OCI-LY7 (cell line): ENCODE results near the gene MRPS25. TPM values are rescaled to one million over a fixed set of nuclear protein-coding genes. Genes with fewer than 3 reads are reported as not detected.
A peak's percentile ranks its signal among the peaks of the same experiment; 100 is the strongest.

Experiments
- BruUV-seq: library from RNA; stranded (reverse); fragments of 400-500 nt; replicated peaks from 2 replicates; lab custom pipeline; 2021; lab: Mats Ljungman, UMichigan
- CTCF ChIA-PET: fragments of 300-600 bp; sonication (Branson Sonifier 250); formaldehyde crosslinking; loops from one replicate; lab custom pipeline; 2022; ENCODE audit warnings: antibody characterized with exemption; ENCODE audit not compliant: unreplicated experiment; lab: Charles Lee
- POLR2A ChIA-PET: fragments of 300-600 bp; sonication (Branson Sonifier 250); formaldehyde crosslinking; loops from one replicate; lab custom pipeline; 2022; ENCODE audit warnings: antibody characterized with exemption; lab: Charles Lee
- DNase-seq: peaks from one replicate; pipeline ENCODE4 v3.0.0-alpha.2; 2015; ENCODE audit warnings: low spot score
- H2AFZ ChIP-seq: fragments of 200-600 bp; sonication (generic), shearing (Covaris generic); 2 replicates; pipeline ENCODE4 v1.6.1; 2014; ENCODE audit warnings: mild to moderate bottlenecking, antibody characterized with exemption, low read length, moderate library complexity
- H3K27ac ChIP-seq: fragments of 200-600 bp; sonication (generic); 2 replicates; pipeline ENCODE4 v1.5.1; 2014; ENCODE audit warnings: mixed run types, low read depth, mild to moderate bottlenecking, moderate library complexity, low read length, inconsistent platforms; ENCODE audit not compliant: poor library complexity, severe bottlenecking
- H3K36me3 ChIP-seq: fragments of 200-600 bp; sonication (generic); 2 replicates; pipeline ENCODE4 v1.6.1; 2014; ENCODE audit warnings: mild to moderate bottlenecking, antibody characterized with exemption, low read length, moderate library complexity, mixed read lengths; ENCODE audit not compliant: insufficient read depth
- H3K4me1 ChIP-seq: fragments of 200-600 bp; sonication (generic); 2 replicates; pipeline ENCODE4 v1.5.1; 2014; ENCODE audit warnings: mild to moderate bottlenecking, low read length; ENCODE audit not compliant: insufficient read depth, poor library complexity, severe bottlenecking
- H3K4me2 ChIP-seq: fragments of 200-600 bp; sonication (generic); 2 replicates; pipeline ENCODE4 v1.6.1; 2014; ENCODE audit warnings: mild to moderate bottlenecking, low read length
- H3K4me3 ChIP-seq: fragments of 200-600 bp; sonication (generic); 2 replicates; pipeline ENCODE4 v1.5.1; 2014; ENCODE audit warnings: mild to moderate bottlenecking, low read depth, low read length; ENCODE audit not compliant: poor library complexity, severe bottlenecking
- H3K79me2 ChIP-seq: fragments of 200-600 bp; sonication (generic); 2 replicates; pipeline ENCODE4 v1.6.1; 2016; ENCODE audit warnings: low read depth, mild to moderate bottlenecking, low read length, moderate library complexity, mixed read lengths; ENCODE audit not compliant: insufficient read depth
- H3K9me2 ChIP-seq: fragments of 200-600 bp; sonication (generic); 2 replicates; pipeline ENCODE4 v1.6.1; 2016; ENCODE audit warnings: mild to moderate bottlenecking, low read length, mixed read lengths; ENCODE audit not compliant: insufficient read depth
- H3K9me3 ChIP-seq: fragments of 200-600 bp; sonication (generic); 2 replicates; pipeline ENCODE4 v1.6.1; 2014; ENCODE audit warnings: mild to moderate bottlenecking, mixed run types, low read length, mixed read lengths
- H4K20me1 ChIP-seq: fragments of 200-600 bp; sonication (generic); 2 replicates; pipeline ENCODE4 v1.6.1; 2014; ENCODE audit warnings: mild to moderate bottlenecking, antibody characterized with exemption, low read length, moderate library complexity, mixed read lengths; ENCODE audit not compliant: insufficient read depth
- EZH2phosphoT487 ChIP-seq: fragments of 200-600 bp; sonication (generic); IDR thresholded peaks from 2 replicates; pipeline ENCODE4 v1.6.1; 2018; ENCODE audit warnings: low read depth, borderline replicate concordance, mild to moderate bottlenecking, mixed run types, antibody characterized with exemption, low read length, moderate library complexity, mixed read lengths
- intact Hi-C: fragments of 100-400 bp; cut with micrococcal nuclease; formaldehyde crosslinking; loops from one replicate; pipeline ENCODE4 v1.10.0; 2022; ENCODE audit not compliant: unreplicated experiment
- total RNA-seq, 2 experiments: library from RNA; depleted of rRNA in 1 of 2; stranded (reverse); fragments of >200 nt in 1 of 2; shearing (Covaris generic) in 1 of 2; gene quantifications; 2 replicates each; pipeline ENCODE4 v1.2.3, GENCODE V29; 2014 to 2022
- TF ChIP-seq, protein P1 (sequence below): fragments of 200-600 bp; sonication (generic); conservative IDR thresholded peaks from 2 replicates; pipeline ENCODE4 v1.5.1; 2014; ENCODE audit warnings: mild to moderate bottlenecking, antibody characterized with exemption, low read length, moderate library complexity, mixed read lengths

MRPS25 gene
- total RNA-seq, 2 experiments from 2014 or later, result 53.6 to 129 TPM

DNA sequence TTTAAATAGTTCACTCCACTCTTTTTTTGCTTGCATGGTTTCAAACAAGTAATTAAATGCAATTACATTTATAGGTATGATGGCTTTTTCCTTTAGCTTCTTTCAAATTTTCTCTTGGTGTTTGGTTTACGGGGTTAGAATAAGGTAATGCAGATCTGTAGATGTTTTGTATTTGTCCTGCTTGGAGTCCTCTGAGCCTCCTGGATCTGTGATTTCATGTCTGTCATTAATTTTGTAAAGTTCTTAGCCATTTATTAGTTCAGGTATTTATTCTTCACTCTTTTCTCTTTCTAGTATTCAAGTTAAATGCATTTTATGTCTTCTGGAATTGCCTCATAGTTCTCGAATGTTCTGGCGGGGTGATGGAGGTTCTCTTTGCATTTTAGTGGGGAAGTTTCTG, 1.4 kb upstream of the MRPS25 start:
- ChIA-PET POLR2A (interaction anchor here (0.6 kb wide), 1 partner anchor 1754 kb away, joined by 3 read pairs; no protein-coding TSS in a partner anchor), CTCF (no interaction called here)
- H3K36me3 ChIP-seq, result peaks cover 32% of the 10 kb centered on the region
- H3K4me3 ChIP-seq, result no peak overlapping the region
- no TSS peak for BruUV-seq
- H3K27ac ChIP-seq, result no peak overlapping the region
- no peak overlapping the region for H2AFZ ChIP-seq
- no peak for TF ChIP-seq EZH2phosphoT487
- TF ChIP-seq, protein P1, sequence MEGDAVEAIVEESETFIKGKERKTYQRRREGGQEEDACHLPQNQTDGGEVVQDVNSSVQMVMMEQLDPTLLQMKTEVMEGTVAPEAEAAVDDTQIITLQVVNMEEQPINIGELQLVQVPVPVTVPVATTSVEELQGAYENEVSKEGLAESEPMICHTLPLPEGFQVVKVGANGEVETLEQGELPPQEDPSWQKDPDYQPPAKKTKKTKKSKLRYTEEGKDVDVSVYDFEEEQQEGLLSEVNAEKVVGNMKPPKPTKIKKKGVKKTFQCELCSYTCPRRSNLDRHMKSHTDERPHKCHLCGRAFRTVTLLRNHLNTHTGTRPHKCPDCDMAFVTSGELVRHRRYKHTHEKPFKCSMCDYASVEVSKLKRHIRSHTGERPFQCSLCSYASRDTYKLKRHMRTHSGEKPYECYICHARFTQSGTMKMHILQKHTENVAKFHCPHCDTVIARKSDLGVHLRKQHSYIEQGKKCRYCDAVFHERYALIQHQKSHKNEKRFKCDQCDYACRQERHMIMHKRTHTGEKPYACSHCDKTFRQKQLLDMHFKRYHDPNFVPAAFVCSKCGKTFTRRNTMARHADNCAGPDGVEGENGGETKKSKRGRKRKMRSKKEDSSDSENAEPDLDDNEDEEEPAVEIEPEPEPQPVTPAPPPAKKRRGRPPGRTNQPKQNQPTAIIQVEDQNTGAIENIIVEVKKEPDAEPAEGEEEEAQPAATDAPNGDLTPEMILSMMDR, result no peak
- no peak overlapping the region for H3K4me2 ChIP-seq
- H4K20me1 ChIP-seq, result 0 out of 2 replicates have a peak, but pooled peaks cover 5% of the 10 kb centered on the region
- peaks cover 23% of the 10 kb centered on the region for H3K79me2 ChIP-seq
- H3K9me3 ChIP-seq, result no peaks in the 10 kb centered on the region
- H3K4me1 ChIP-seq, result peaks cover 16% of the 10 kb centered on the region
- intact Hi-C loops, result no loop called here
- no peaks in the 10 kb centered on the region for H3K9me2 ChIP-seq
- DNase-seq, result no peak

DNA sequence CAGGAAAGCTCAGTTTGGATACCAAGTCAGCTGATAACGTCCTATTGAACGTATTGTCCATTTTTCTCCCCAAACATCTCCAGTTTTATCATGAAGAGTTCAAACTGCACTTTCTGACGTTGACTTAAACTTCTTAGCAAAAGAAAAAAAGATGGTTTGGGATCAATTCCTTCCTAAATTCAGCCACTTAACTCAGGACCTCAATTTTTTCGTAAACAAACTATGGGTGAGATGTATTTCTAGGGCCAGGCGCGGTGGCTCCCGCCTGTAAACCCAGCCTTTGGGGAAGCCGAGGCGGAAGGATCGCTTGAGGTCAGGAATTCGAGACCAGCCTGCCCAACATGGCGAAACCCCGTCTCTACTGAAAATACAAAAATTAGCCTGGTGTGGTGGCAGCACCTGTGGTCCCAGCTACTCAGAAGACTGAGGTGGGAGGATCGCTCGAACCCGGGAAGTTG, 464 bp upstream of the MRPS25 start:
- Histone ChIP-seq H4K20me1 (0 out of 2 replicates have a peak, but pooled peaks cover 5% of the 10 kb centered on the region), H2AFZ (peak overlapping the region; percentile 93), H3K4me3 (peak overlapping the region; percentile 96), H3K9me3 (no peaks in the 10 kb centered on the region), H3K79me2 (peaks cover 28% of the 10 kb centered on the region), H3K27ac (no peak overlapping the region), H3K4me1 (peaks cover 16% of the 10 kb centered on the region), H3K9me2 (no peaks in the 10 kb centered on the region), H3K4me2 (peak overlapping the region; percentile 77), H3K36me3 (peaks cover 29% of the 10 kb centered on the region)
- CTCF ChIA-PET, result interaction anchor here (0.7 to 0.9 kb wide), 2 partner anchors 14 to 691 kb away, joined by 3 to 4 read pairs; no protein-coding TSS in a partner anchor
- POLR2A ChIA-PET, result interaction anchor here (0.9 to 1.7 kb wide), 10 partner anchors 7 to 120 kb away, joined by 3 to 6 read pairs (median 4); no protein-coding TSS in a partner anchor
- BruUV-seq, result no TSS peak
- DNase-seq, result no peak
- TF ChIP-seq, protein P1, result no peak
- no peak for TF ChIP-seq EZH2phosphoT487
- intact Hi-C loops, result no loop called here

DNA sequence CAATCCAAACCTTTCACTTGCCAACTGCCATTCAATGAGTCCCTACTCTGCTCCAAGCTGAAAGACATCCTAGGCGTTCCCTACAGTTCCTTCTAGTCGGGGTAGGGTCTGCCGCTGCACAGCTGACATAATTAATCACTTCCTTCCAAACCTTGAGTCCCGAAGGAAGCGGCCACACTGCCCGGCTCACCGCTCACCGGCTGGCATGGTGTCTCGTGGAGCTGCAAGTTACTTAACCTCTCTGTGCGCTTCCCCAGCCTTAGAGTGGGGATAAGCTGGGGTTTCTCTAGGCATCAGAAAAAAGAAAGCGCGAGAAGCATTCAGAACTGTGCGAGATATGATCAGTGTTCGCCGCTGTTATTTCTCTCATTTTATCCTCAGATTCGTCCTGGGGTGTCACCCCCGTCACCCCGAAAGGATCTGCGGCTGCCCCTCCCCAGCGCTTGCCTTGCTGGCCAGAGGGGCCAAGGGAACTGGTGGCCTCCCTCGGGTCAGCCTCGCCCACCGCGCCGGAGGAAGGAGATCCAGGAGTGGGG, 748 bp downstream of the MRPS25 start:
- ChIA-PET CTCF (interaction anchor here (0.5 to 0.9 kb wide), 2 partner anchors 13 to 879 kb away, joined by 3 read pairs; no protein-coding TSS in a partner anchor), POLR2A (interaction anchor here (1.0 to 1.7 kb wide), 10 partner anchors 9 to 118 kb away, joined by 3 to 6 read pairs (median 4); no protein-coding TSS in a partner anchor)
- Histone ChIP-seq H3K36me3 (peaks cover 35% of the 10 kb centered on the region), H3K4me2 (peak overlapping the region; percentile 77), H3K9me2 (no peaks in the 10 kb centered on the region), H4K20me1 (0 out of 2 replicates have a peak, but pooled peaks cover 5% of the 10 kb centered on the region), H3K9me3 (no peaks in the 10 kb centered on the region), H3K79me2 (peaks cover 40% of the 10 kb centered on the region), H3K4me3 (peak overlapping the region; percentile 96), H3K4me1 (peaks cover 16% of the 10 kb centered on the region), H3K27ac (peak overlapping the region; percentile 42), H2AFZ (peak overlapping the region; percentile 17; the same call in 1 of the 2 replicates)
- intact Hi-C loops, result no loop called here
- BruUV-seq, result no TSS peak
- TF ChIP-seq, protein P1, result no peak
- no peak for TF ChIP-seq EZH2phosphoT487
- DNase-seq, result peak; percentile 54
